Measurements from ENCODE around the gene POLR3A. TPM values are rescaled to one million over a fixed set of nuclear protein-coding genes. Genes with fewer than 3 reads are reported as not detected.

Gene POLR3A
- total and polyA plus RNA-seq, 5 donors = 3.9 to 10.2 (median 8.7) TPM

DNA sequence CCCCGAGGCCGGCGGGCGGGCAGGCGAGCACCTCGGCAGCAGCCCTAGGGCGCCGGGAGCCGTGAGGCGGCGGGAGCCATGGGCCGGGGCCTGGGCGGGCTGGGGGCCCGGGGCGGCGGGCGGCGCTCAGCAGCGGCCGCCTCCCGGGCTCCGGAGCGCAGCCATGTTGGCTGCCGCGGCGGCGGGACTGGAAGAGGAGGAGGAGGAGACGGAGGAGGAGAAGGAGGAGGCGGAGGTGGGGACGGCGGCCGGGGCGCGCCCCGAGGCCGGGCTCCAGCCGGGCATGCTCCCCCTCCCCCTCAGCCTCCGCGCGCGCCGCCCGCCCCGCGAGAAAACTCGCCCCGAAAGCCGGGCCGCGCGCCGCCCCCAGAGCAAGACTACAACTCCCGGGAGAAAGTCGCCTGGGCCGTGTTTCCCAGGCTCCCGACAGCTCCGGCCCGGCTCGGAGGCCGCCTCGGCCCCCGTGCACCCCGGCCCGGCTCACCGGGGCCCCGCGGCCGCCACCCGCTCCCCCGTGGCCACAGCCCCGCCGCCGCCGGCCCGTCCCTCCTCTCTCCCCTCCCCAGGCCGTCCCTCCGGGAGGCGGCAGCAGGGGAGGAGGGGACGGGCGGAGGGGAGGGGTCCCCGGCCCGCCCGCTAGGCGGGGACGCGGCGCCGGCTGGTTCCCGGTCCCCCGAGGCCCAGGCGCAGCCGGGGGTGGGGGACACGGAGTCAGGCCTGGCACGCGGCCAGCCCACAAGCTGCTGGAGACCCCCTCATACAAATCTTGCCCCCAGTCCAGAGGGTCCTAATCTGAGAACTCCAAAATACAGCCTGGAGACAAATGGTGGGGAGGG, 102.5 kb downstream of the POLR3A start, which contains the start of gene DLG5:
TSS of gene DLG5 (minus strand) at position 190 of the 836 bp plus-strand sequence. CDS start 235 bp downstream, outside the sequence.
- Histone ChIP-seq H3K27ac (ENCODE audit: low read length) (peak within 1 kb of the TSS; percentile 36), H3K4me3 (ENCODE audit: low read length) (peak within 1 kb of the TSS; percentile 92), H3K4me1 (ENCODE audit: control insufficient read depth, insufficient read depth, low read length) (peaks cover 4% of the 10 kb centered on the region), H3K9me3 (ENCODE audit: control insufficient read depth, low read length) (no peaks in the 10 kb centered on the region), H3K27me3 (ENCODE audit: control insufficient read depth, insufficient read depth) (no peaks in the 10 kb centered on the region)
- ATAC-seq (peak; percentile 84 to 90), DNase-seq (peak; percentile 73 to 91 (median 91))
- WGBS = under 1% methylated on average over 92 of the region's 95 CpGs
- intact Hi-C loops (cut with DNase I) = loop anchor here in 1 of 4 donors (5.0 kb wide), 1 partner anchor 74 kb away; no protein-coding TSS in a partner anchor

DNA sequence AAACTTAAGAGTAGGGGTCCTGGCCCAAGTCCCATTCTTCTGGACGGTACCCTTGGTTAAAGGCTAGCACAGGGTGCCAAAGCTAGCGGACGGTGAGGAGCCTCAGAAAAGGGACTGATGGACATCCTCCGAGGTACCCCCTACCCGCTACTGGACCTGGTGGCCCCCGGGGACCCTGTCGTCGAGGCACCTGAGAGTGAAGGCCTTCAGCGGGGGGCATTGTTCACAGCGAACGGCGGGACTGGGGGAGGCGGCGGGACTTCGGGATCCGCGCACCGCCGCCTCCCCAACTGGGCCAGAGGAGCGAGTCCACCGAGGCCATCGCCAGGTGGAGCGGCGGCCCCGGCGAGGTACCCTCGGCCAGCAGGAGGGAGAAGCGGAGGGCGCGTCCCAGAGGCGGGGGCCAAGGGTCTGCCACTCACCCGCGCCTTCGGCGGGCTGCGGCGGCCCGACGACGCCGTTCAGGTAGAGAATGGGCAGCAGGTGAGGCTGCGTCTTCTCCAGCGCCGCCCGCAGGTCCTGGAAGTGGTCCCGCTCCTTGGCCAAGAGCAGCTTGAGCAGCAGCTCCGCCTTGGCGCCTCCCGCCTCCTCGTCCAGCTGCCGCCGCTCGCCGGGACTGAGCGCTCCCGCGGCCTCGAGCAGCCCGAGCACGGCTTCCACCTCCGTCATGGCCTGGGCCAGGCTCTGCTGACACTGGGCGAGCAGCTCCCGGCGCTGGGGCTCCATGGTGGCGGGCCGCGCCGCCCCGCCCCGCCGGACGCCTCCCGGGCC, 103.3 kb downstream of the POLR3A start:
- WGBS = under 1% methylated on average over 73 of the region's 73 CpGs
- intact Hi-C loops (cut with DNase I) = loop anchor here in 1 of 4 donors (5.0 kb wide), 1 partner anchor 74 kb away; no protein-coding TSS in a partner anchor

DNA sequence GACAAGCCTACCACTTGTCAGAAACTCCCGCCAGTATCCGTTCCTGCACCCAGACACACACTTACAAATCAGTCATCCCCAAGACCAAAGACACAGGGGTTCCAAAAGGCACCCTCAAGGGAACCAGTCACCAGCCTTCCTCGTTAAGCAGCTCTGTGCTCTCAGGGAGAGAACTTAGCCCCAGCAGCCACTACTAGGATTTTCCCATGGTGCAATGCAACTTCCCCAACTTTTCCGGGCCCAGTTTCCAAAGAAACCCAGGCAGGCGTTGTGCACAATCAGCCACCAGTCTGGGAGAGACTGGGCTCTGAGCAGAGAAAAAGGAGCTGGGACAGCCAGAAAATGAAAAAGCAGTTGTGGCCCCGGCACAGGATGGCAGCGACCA, 103.9 kb downstream of the POLR3A start:
- H3K4me1 ChIP-seq (ENCODE audit: control insufficient read depth, insufficient read depth, low read length) = peaks cover 4% of the 10 kb centered on the region
- no peak overlapping the region for H3K27ac ChIP-seq (ENCODE audit: low read length)
- DNase-seq (peak in 2 of 3 donors; percentile 34 to 61), ATAC-seq (peak; percentile 11 to 68)
- H3K4me3 ChIP-seq (ENCODE audit: low read length) = peak overlapping the region; percentile 92
- intact Hi-C loops (cut with DNase I) = loop anchor here in 1 of 4 donors (5.0 kb wide), 1 partner anchor 73 kb away; no protein-coding TSS in a partner anchor
- 14% methylated on average over 7 of the region's 7 CpGs for WGBS
- H3K9me3 ChIP-seq (ENCODE audit: control insufficient read depth, low read length) = no peaks in the 10 kb centered on the region
- H3K27me3 ChIP-seq (ENCODE audit: control insufficient read depth, insufficient read depth) = no peaks in the 10 kb centered on the region

More for the DNA sequence above, 103.3 kb downstream of the POLR3A start:
- Histone ChIP-seq H3K9me3 (ENCODE audit: control insufficient read depth, low read length) (no peaks in the 10 kb centered on the region), H3K4me1 (ENCODE audit: control insufficient read depth, insufficient read depth, low read length) (peaks cover 4% of the 10 kb centered on the region), H3K4me3 (ENCODE audit: low read length) (peak overlapping the region; percentile 92), H3K27ac (ENCODE audit: low read length) (no peak overlapping the region), H3K27me3 (ENCODE audit: control insufficient read depth, insufficient read depth) (no peaks in the 10 kb centered on the region)
- DNase-seq (peak; percentile 53 to 83 (median 78)), ATAC-seq (peak; percentile 55 to 68)

DNA sequence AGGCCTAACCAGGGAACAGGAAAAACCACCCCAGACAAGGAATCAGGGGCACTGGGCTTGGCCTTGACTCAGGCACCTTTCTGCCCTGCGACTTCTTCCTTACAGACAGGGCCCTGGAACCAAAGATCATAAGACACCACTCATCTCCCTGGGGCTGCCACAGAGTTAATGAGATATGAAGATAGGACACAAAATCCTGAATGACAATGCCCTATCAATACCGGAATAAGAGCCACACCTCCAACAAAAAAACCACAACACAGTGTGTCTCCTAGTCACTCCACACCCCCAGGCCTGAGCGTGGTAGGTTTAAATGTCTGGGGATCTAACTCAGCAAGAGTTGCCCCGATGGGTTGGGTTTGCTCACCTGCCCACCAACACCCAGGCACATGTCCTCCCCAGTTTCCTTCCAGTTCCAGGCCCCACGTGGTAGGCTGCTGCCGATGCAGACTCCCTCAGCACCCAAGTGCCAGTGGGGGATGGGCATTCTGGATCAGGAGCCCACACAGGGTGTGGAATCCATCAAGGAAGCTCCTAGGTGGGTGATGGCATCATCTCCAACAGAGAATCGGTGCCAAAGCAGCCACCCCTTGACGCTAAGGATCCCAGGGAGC, 106.6 kb downstream of the POLR3A start:
- no peak for ATAC-seq
- DNase-seq = no peak
- no peak overlapping the region for H3K4me3 ChIP-seq (ENCODE audit: low read length)
- intact Hi-C loops (cut with DNase I) = no loop called here
- H3K27ac ChIP-seq (ENCODE audit: low read length) = no peak overlapping the region
- H3K4me1 ChIP-seq (ENCODE audit: control insufficient read depth, insufficient read depth, low read length) = peaks cover 8% of the 10 kb centered on the region
- no peaks in the 10 kb centered on the region for H3K27me3 ChIP-seq (ENCODE audit: control insufficient read depth, insufficient read depth)
- H3K9me3 ChIP-seq (ENCODE audit: control insufficient read depth, low read length) = no peaks in the 10 kb centered on the region
- WGBS = 86% methylated on average over 8 of the region's 8 CpGs

DNA sequence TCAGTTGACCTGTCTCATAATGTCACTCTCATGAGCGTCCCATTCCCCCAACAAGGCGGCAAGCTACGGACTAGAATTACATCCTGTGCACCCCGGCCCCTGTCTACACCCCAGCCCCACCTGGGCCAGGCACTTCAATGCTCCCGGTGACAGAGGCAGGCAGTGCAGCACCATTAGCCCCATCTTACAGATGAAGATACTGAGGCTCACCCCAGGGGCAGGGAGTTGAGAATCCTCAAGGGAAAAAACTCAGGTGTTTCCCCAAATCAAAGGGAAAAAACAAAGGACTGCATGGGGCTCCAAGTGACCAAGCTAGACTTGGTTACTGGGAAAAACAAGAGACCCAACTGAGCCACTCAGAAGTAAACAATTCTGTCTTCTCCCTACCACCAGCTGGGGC, 107.3 kb downstream of the POLR3A start:
- H3K4me3 ChIP-seq (ENCODE audit: low read length) = no peak overlapping the region
- H3K4me1 ChIP-seq (ENCODE audit: control insufficient read depth, insufficient read depth, low read length) = peaks cover 8% of the 10 kb centered on the region
- no peak for DNase-seq
- no peak overlapping the region for H3K27ac ChIP-seq (ENCODE audit: low read length)
- ATAC-seq = no peak
- no peaks in the 10 kb centered on the region for H3K27me3 ChIP-seq (ENCODE audit: control insufficient read depth, insufficient read depth)
- H3K9me3 ChIP-seq (ENCODE audit: control insufficient read depth, low read length) = no peaks in the 10 kb centered on the region
- WGBS = 98% methylated on average over 5 of the region's 5 CpGs
- intact Hi-C loops (cut with DNase I) = no loop called here

DNA sequence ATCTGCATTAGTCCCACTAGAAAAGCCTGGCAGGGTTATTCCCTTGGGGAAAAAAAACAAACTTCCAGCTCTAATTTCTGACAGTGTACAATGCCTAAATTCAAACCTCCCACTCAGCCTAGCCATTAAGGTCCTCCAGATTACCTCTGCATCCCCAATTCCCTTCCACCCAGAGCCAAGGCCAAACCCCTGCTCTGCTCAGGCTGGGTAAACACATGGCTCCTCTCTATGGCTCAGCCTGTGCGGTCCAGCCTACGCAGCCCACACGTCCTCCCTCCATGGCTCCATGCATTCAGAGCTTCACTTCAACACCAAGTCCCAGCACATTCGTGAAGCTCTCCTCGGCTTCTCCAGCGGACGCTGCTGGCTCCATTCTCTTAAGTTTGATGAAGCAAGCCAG, 107.9 kb downstream of the POLR3A start:
- intact Hi-C loops (cut with DNase I) = no loop called here
- no peaks in the 10 kb centered on the region for H3K27me3 ChIP-seq (ENCODE audit: control insufficient read depth, insufficient read depth)
- no peak overlapping the region for H3K4me3 ChIP-seq (ENCODE audit: low read length)
- no peak for DNase-seq
- H3K27ac ChIP-seq (ENCODE audit: low read length) = no peak overlapping the region
- WGBS = 90% methylated on average over 7 of the region's 7 CpGs
- no peaks in the 10 kb centered on the region for H3K9me3 ChIP-seq (ENCODE audit: control insufficient read depth, low read length)
- peaks cover 8% of the 10 kb centered on the region for H3K4me1 ChIP-seq (ENCODE audit: control insufficient read depth, insufficient read depth, low read length)
- no peak for ATAC-seq

DNA sequence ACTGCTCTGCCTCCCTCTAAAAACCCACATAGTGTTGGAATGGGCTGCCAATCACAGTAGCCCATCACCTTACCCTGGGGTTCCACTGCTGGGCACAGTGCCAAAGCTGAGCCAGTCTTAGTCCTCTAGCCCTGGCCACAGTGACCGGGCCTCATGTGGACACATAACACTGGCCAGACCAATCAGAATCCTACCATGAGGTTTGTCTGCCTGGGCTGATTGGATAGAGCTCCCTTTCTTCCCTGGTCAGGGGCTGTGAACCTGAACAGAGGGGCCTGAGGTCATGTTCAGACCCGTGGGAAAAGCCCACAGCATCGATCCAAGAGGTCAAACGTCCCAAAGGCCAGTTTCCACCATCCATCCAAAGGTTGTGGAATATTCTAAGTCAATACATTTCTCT, 108.8 kb downstream of the POLR3A start:
- no peak overlapping the region for H3K4me3 ChIP-seq (ENCODE audit: low read length)
- H3K9me3 ChIP-seq (ENCODE audit: control insufficient read depth, low read length) = no peaks in the 10 kb centered on the region
- intact Hi-C loops (cut with DNase I) = no loop called here
- no peak overlapping the region for H3K27ac ChIP-seq (ENCODE audit: low read length)
- peaks cover 8% of the 10 kb centered on the region for H3K4me1 ChIP-seq (ENCODE audit: control insufficient read depth, insufficient read depth, low read length)
- ATAC-seq (no peak), DNase-seq (no peak)
- WGBS = 77% methylated on average over 4 of the region's 4 CpGs
- no peaks in the 10 kb centered on the region for H3K27me3 ChIP-seq (ENCODE audit: control insufficient read depth, insufficient read depth)

DNA sequence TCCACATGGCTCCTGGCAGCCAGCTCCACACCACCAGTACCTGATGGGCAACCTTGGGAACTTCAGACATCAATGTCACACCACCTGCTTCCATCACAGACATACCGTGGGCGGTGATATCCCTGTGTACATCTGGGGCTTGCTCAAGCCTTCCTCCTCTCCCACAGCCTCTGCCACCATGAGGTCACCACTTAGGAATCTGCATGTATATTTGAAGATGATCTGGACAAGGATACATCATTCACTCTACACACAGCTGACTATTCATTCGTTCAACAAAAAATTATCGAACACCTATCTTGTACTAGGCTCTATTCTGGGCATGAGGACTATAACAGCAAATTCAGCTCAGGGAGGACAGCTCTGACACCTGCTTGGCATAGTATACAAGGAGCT, 109.6 kb downstream of the POLR3A start:
- no peak overlapping the region for H3K4me3 ChIP-seq (ENCODE audit: low read length)
- peak in 1 of 2 donors; percentile 29 for ATAC-seq
- no peaks in the 10 kb centered on the region for H3K27me3 ChIP-seq (ENCODE audit: control insufficient read depth, insufficient read depth)
- intact Hi-C loops (cut with DNase I) = no loop called here
- H3K27ac ChIP-seq (ENCODE audit: low read length) = no peak overlapping the region
- WGBS = 54% methylated on average over 4 of the region's 4 CpGs
- DNase-seq = no peak
- H3K4me1 ChIP-seq (ENCODE audit: control insufficient read depth, insufficient read depth, low read length) = peaks cover 4% of the 10 kb centered on the region
- no peaks in the 10 kb centered on the region for H3K9me3 ChIP-seq (ENCODE audit: control insufficient read depth, low read length)

Other genes starting within 250 kb of the POLR3A start
- gene DLG5, start 102.8 kb downstream of the POLR3A start, total RNA-seq = 10 to 100 TPM; 10.9 to 14.3 (median 12.6) TPM
- 6.6 TPM for gene DLG5, start 102.8 kb downstream of the POLR3A start, polyA plus RNA-seq
- 1,000 to 10,000 TPM in 1 of 4 donors, 100 to 1,000 TPM in 3; 825 to 1,058 (median 969) TPM for gene RPS24, start 4.3 kb upstream of the POLR3A start, total RNA-seq
- 3,122 TPM for gene RPS24, start 4.3 kb upstream of the POLR3A start, polyA plus RNA-seq

All from right cardiac atrium (tissue), 5 donors.